ENCODE data around the gene IRX4. TPM values are rescaled to one million over a fixed set of nuclear protein-coding genes. Genes with fewer than 3 reads are reported as not detected.

IRX4 gene
- total and polyA plus RNA-seq, 9 of the 15 experiments (the other 6 are each of a cell fraction or from before 2014, with no cell fraction given) = not detected

GRCh38 chr5:1891391-1891790, 8.7 kb upstream of the IRX4 start:
- DNase-seq (ENCODE audit: extremely low read depth in 1 of 4, low spot score in 3 of 4) (no peak), FAIRE-seq (no peak), ATAC-seq (no peak)
- peaks cover 10% of the 10 kb centered on the region; the same call in 1 of the 2 replicates for H4K20me1 ChIP-seq (replicated peaks; ENCODE audit: control insufficient read depth, insufficient read depth, low read length)
- no peak overlapping the region for H3K4me3 ChIP-seq
- H3K27me3 ChIP-seq (ENCODE audit: control insufficient read depth in 2 of 2, insufficient read depth in 2 of 2, low read length in 2 of 2) = peaks cover 39 to 69% of the 10 kb centered on the region in 2 experiments
- H3K27ac ChIP-seq (ENCODE audit: extremely low read depth, low read depth, low read length) = no peak overlapping the region
- no peak for TF ChIP-seq TCF7 (IDR thresholded peaks at IDR 0.05; ENCODE audit: borderline replicate concordance)
- TF ChIP-seq CEBPZ (IDR thresholded peaks at IDR 0.05; ENCODE audit: borderline replicate concordance, low read depth, low read length) = no peak
- TF ChIP-seq ZNF384 (IDR thresholded peaks at IDR 0.05; ENCODE audit: low read depth, low read length) = no peak
- TF ChIP-seq LCOR (CRISPR knock-in tag; IDR thresholded peaks at IDR 0.05) = no peak
- TF ChIP-seq ZNF431 (CRISPR knock-in tag; IDR thresholded peaks at IDR 0.05) = no peak
- TF ChIP-seq NR4A1 (CRISPR knock-in tag; IDR thresholded peaks at IDR 0.05) = no peak
- no peak for TF ChIP-seq NR4A1 (tag; IDR thresholded peaks at IDR 0.05)
- TF ChIP-seq THAP7 (CRISPR knock-in tag; IDR thresholded peaks at IDR 0.05) = no peak
- TF ChIP-seq EGR1 (conservative IDR thresholded peaks at IDR 0.05) = no peak
- no peak for TF ChIP-seq ZNF518B (CRISPR knock-in tag; IDR thresholded peaks at IDR 0.05)
- TF ChIP-seq RAD51 (IDR thresholded peaks at IDR 0.05; ENCODE audit: borderline replicate concordance, low read depth) = no peak
- H3K9me3 ChIP-seq (replicated peaks; ENCODE audit: control insufficient read depth, insufficient read depth, low read depth, low read length) = no peaks in the 10 kb centered on the region
- H3K9ac ChIP-seq (ENCODE audit: insufficient read depth in 1 of 2, low read depth in 2 of 2, low read length in 2 of 2) = no peak overlapping the region
- WGBS (ENCODE audit: insufficient coverage, low coverage, missing lambda C conversion rate) = 1% methylated on average over 16 of the region's 16 CpGs
- no TSS peak for BruUV-seq (replicated peaks)
- POLR2A ChIA-PET = no interaction called here
- in situ Hi-C loops (cut with MboI) = no loop called here
- no peak overlapping the region for H2AFZ ChIP-seq (ENCODE audit: low read depth, low read length)
- H3K4me1 ChIP-seq (replicated peaks in 1 of 2; ENCODE audit: control insufficient read depth in 2 of 2, insufficient read depth in 2 of 2, low read length in 2 of 2) = peaks cover 0 to 4% of the 10 kb centered on the region in 2 experiments; a peak in 2 of 5 replicates
- no peaks in the 10 kb centered on the region for H3K9me1 ChIP-seq (ENCODE audit: control insufficient read depth, insufficient read depth, low read length)
- no peak overlapping the region for H3K4me2 ChIP-seq (ENCODE audit: insufficient read depth, low read length)
- intact Hi-C loops (cut with micrococcal nuclease) = no loop called here
- no peaks in the 10 kb centered on the region for H3K36me3 ChIP-seq (ENCODE audit: control insufficient read depth, insufficient read depth, low read length)
- CTCF ChIA-PET (ENCODE audit: low intra/inter-chr PET ratio) = no interaction called here
- H3K79me2 ChIP-seq (ENCODE audit: control insufficient read depth, insufficient read depth, low read length) = no peaks in the 10 kb centered on the region

Data from K562 (cell line).